Stimulated activated CD8-positive, alpha-beta memory T cell treated with anti-CD3 and anti-CD28 coated beads, Interleukin-2, amount 100 ng/mL, for 48 hours (primary cell): ENCODE measurements around the gene HPS1.
"Not testable (repeated sequence)": the region's sequence is repeated elsewhere in the genome, so short reads cannot be mapped to it uniquely, and the experiment has no call there.

Experiments
- DNase-seq, 2 donors: peaks; one replicate each; pipeline ENCODE4 v3.0.0-alpha.2; 2020; ENCODE audit warnings: low read depth in 2 of 2

Gene HPS1

GRCh38 chr10:98390406-98390805, 56.3 kb downstream of the HPS1 start:
- DNase-seq: no peak

- DNase-seq: no peak
Measured at GRCh38 chr10:98389398-98389797, 57.3 kb downstream of the HPS1 start.

- DNase-seq: no peak
Measured at GRCh38 chr10:98388101-98388655, 58.6 kb downstream of the HPS1 start.

- no peak for DNase-seq
Measured at GRCh38 chr10:98384531-98385133, 62.1 kb downstream of the HPS1 start.

GRCh38 chr10:98383869-98384268, 62.9 kb downstream of the HPS1 start:
- DNase-seq: no peak

- DNase-seq: not testable (repeated sequence)
Measured at GRCh38 chr10:98383134-98383667, 63.5 kb downstream of the HPS1 start.

- no peak for DNase-seq
Measured at GRCh38 chr10:98382691-98383101, 64.0 kb downstream of the HPS1 start.

GRCh38 chr10:98380493-98381339, 66.0 kb downstream of the HPS1 start:
- no peak for DNase-seq

- DNase-seq: no peak
Measured at GRCh38 chr10:98378722-98379121, 68.0 kb downstream of the HPS1 start.

GRCh38 chr10:98377536-98377935, 69.2 kb downstream of the HPS1 start:
- DNase-seq: no peak

GRCh38 chr10:98377001-98377400, 69.7 kb downstream of the HPS1 start:
- DNase-seq: no peak

- DNase-seq: no peak
Measured at GRCh38 chr10:98376485-98376884, 70.2 kb downstream of the HPS1 start.

GRCh38 chr10:98374217-98374985, 72.3 kb downstream of the HPS1 start:
- DNase-seq: no peak

GRCh38 chr10:98373260-98374040, 73.3 kb downstream of the HPS1 start:
- no peak for DNase-seq

- DNase-seq: no peak
Measured at GRCh38 chr10:98370831-98371820, 75.6 kb downstream of the HPS1 start.

- no peak for DNase-seq
Measured at GRCh38 chr10:98369801-98370200, 76.9 kb downstream of the HPS1 start.

GRCh38 chr10:98368644-98369043, 78.1 kb downstream of the HPS1 start:
- no peak for DNase-seq

GRCh38 chr10:98367604-98368451, 78.9 kb downstream of the HPS1 start:
- DNase-seq: no peak
